CD4-positive, alpha-beta T cell (primary cell): ENCODE results near the gene CAPN10. TPM values are rescaled to one million over a fixed set of nuclear protein-coding genes. Genes with fewer than 3 reads are reported as not detected.

Experiments
- ATAC-seq: fragments of 200-7000 bp; cut with Tn5 transposase; one replicate; pipeline ENCODE4 v1.10.0; 2022; ENCODE audit warnings: mild to moderate bottlenecking; ENCODE audit not compliant: poor library complexity
- CTCF ChIA-PET: fragments of 350-600 bp; sonication (Branson Sonifier 250); formaldehyde crosslinking; loops from one replicate; lab custom pipeline; 2021; ENCODE audit warnings: antibody characterized with exemption, inconsistent platforms; lab: Charles Lee
- POLR2A ChIA-PET: fragments of 350-600 bp; sonication (Branson Sonifier 250); formaldehyde crosslinking; loops from one replicate; lab custom pipeline; 2021; ENCODE audit warnings: antibody characterized with exemption, inconsistent platforms; lab: Charles Lee
- DNase-seq, 14 experiments: peaks; one replicate each; pipeline ENCODE4 v3.0.0-alpha.2; 2013 to 2020; ENCODE audit warnings: mixed read lengths in 2 of 14
- H3K27ac ChIP-seq, 2 donors: one replicate each; pipeline versions ENCODE4 v1.5.1 to v1.7.0; 2013; ENCODE audit warnings: low read length in 2 of 2, low read depth in 1 of 2, mild to moderate bottlenecking in 1 of 2
- H3K27me3 ChIP-seq, 2 experiments: 1 replicate in 1 of 2; 2 replicates in 1 of 2; pipeline versions ENCODE4 v1.6.1 to v1.7.0; 2013; ENCODE audit warnings: low read length in 2 of 2, control low read depth in 1 of 2, mild to moderate bottlenecking in 1 of 2, moderate library complexity in 1 of 2; ENCODE audit not compliant: insufficient read depth in 2 of 2, control insufficient read depth in 1 of 2
- H3K36me3 ChIP-seq: one replicate; pipeline ENCODE4 v1.6.1; 2013; ENCODE audit warnings: low read length, control low read depth; ENCODE audit not compliant: insufficient read depth
- H3K4me1 ChIP-seq: one replicate; pipeline ENCODE4 v1.6.1; 2013; ENCODE audit warnings: low read length, control low read depth; ENCODE audit not compliant: insufficient read depth
- H3K4me3 ChIP-seq: one replicate; pipeline ENCODE4 v1.5.1; 2013; ENCODE audit warnings: mild to moderate bottlenecking, low read length, moderate library complexity
- H3K9me3 ChIP-seq, 2 experiments: 1 replicate in 1 of 2; 2 replicates in 1 of 2; pipeline versions ENCODE4 v1.6.1 to v1.7.0; 2013; ENCODE audit warnings: low read length in 2 of 2, mild to moderate bottlenecking in 2 of 2, control low read depth in 1 of 2, moderate library complexity in 1 of 2; ENCODE audit not compliant: control insufficient read depth in 1 of 2, insufficient read depth in 1 of 2
- H3K27ac Mint-ChIP-seq: one replicate; pipeline ENCODE4 v1.8.0; 2020; ENCODE audit warnings: mixed read lengths
- H3K27me3 Mint-ChIP-seq: one replicate; pipeline ENCODE4 v1.8.0; 2021; ENCODE audit warnings: mixed read lengths
- H3K36me3 Mint-ChIP-seq: one replicate; pipeline ENCODE4 v1.8.0; 2021; ENCODE audit warnings: low read depth, mixed read lengths
- H3K4me1 Mint-ChIP-seq: one replicate; pipeline ENCODE4 v1.8.0; 2021; ENCODE audit warnings: low read depth, mixed read lengths
- H3K4me3 Mint-ChIP-seq: one replicate; pipeline ENCODE4 v1.8.0; 2020; ENCODE audit warnings: mild to moderate bottlenecking, mixed read lengths
- H3K9me3 Mint-ChIP-seq: one replicate; pipeline ENCODE4 v1.8.0; 2020; ENCODE audit warnings: mixed read lengths
- intact Hi-C, 2 experiments: fragments of 100-400 bp; cut with DNase I in 1 of 2; cut with micrococcal nuclease in 1 of 2; formaldehyde crosslinking; loops; one replicate each; pipeline versions ENCODE4 v1.15.1 to v1.9.0; 2023 to 2025; cut with DNase I, micrococcal nuclease
- total RNA-seq, 174 experiments: library from RNA in 2 of 174; stranded (reverse) in 2 of 174; gene quantifications; one replicate each; pipeline ENCODE4 v1.2.3 and lab custom pipeline; 2021 to 2026
- TF ChIP-seq, protein P1 (sequence below): fragments of 200-600 bp; IDR thresholded peaks from one replicate; pipeline ENCODE4 v1.8.0; 2022; ENCODE audit warnings: antibody characterized with exemption, mild to moderate bottlenecking

The CAPN10 gene
- total RNA-seq, 2 experiments from 2014 or later, result 40.6 to 42.1 TPM

- peak overlapping the region; percentile 39 for H3K27ac Mint-ChIP-seq
- peaks cover 40% of the 10 kb centered on the region for H3K36me3 Mint-ChIP-seq
- peaks cover 63% of the 10 kb centered on the region for H3K4me1 ChIP-seq
- DNase-seq, result no peak
- H3K36me3 ChIP-seq, result peaks cover 19% of the 10 kb centered on the region
- H3K27ac ChIP-seq, result no peak overlapping the region
- H3K4me3 ChIP-seq, result no peak overlapping the region
- H3K4me3 Mint-ChIP-seq, result peak overlapping the region; percentile 9
- ChIA-PET POLR2A (interaction anchor here (1.0 kb wide), 2 partner anchors 15 to 17 kb away, joined by 4 read pairs; no protein-coding TSS in a partner anchor), CTCF (interaction anchor here (0.8 to 1.4 kb wide), 3 partner anchors 16 to 68 kb away, joined by 3 read pairs; no protein-coding TSS in a partner anchor)
- intact Hi-C loops, result loop anchor here in 1 of 2 experiments (10.0 kb wide), 3 partner anchors 253 to 1053 kb away; partner anchors contain the start of genes ATG4B, MTERF4 and THAP4
- no peaks in the 10 kb centered on the region for H3K27me3 Mint-ChIP-seq
- ATAC-seq, result no peak
- TF ChIP-seq, protein P1, sequence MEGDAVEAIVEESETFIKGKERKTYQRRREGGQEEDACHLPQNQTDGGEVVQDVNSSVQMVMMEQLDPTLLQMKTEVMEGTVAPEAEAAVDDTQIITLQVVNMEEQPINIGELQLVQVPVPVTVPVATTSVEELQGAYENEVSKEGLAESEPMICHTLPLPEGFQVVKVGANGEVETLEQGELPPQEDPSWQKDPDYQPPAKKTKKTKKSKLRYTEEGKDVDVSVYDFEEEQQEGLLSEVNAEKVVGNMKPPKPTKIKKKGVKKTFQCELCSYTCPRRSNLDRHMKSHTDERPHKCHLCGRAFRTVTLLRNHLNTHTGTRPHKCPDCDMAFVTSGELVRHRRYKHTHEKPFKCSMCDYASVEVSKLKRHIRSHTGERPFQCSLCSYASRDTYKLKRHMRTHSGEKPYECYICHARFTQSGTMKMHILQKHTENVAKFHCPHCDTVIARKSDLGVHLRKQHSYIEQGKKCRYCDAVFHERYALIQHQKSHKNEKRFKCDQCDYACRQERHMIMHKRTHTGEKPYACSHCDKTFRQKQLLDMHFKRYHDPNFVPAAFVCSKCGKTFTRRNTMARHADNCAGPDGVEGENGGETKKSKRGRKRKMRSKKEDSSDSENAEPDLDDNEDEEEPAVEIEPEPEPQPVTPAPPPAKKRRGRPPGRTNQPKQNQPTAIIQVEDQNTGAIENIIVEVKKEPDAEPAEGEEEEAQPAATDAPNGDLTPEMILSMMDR, result no peak
- H3K27me3 ChIP-seq, result no peaks in the 10 kb centered on the region
- peaks cover 45% of the 10 kb centered on the region for H3K4me1 Mint-ChIP-seq
- no peaks in the 10 kb centered on the region for H3K9me3 Mint-ChIP-seq
- H3K9me3 ChIP-seq, result no peaks in the 10 kb centered on the region
Measured at GRCh38 chr2:240581811-240582210, 4.7 kb upstream of the CAPN10 start.

- peak overlapping the region; percentile 39 for H3K27ac Mint-ChIP-seq
- peaks cover 45% of the 10 kb centered on the region for H3K36me3 Mint-ChIP-seq
- Histone ChIP-seq H3K36me3 (peaks cover 10% of the 10 kb centered on the region), H3K4me1 (peaks cover 63% of the 10 kb centered on the region), H3K27ac (no peak overlapping the region), H3K27me3 (no peaks in the 10 kb centered on the region), H3K4me3 (no peak overlapping the region), H3K9me3 (no peaks in the 10 kb centered on the region)
- intact Hi-C loops, result loop anchor here in 1 of 2 experiments (10.0 kb wide), 3 partner anchors 252 to 1052 kb away; partner anchors contain the start of genes ATG4B, MTERF4 and THAP4
- TF ChIP-seq, protein P1, result no peak
- peak overlapping the region; percentile 25 for H3K4me3 Mint-ChIP-seq
- ChIA-PET CTCF (interaction anchor here (1.2 kb wide), 1 partner anchor 26 kb away, joined by 3 read pairs; no protein-coding TSS in a partner anchor), POLR2A (no interaction called here)
- ATAC-seq (no peak), DNase-seq (no peak)
- H3K27me3 Mint-ChIP-seq, result no peaks in the 10 kb centered on the region
- no peaks in the 10 kb centered on the region for H3K9me3 Mint-ChIP-seq
- peaks cover 54% of the 10 kb centered on the region for H3K4me1 Mint-ChIP-seq
Measured at GRCh38 chr2:240582781-240583180, 3.8 kb upstream of the CAPN10 start.

DNA sequence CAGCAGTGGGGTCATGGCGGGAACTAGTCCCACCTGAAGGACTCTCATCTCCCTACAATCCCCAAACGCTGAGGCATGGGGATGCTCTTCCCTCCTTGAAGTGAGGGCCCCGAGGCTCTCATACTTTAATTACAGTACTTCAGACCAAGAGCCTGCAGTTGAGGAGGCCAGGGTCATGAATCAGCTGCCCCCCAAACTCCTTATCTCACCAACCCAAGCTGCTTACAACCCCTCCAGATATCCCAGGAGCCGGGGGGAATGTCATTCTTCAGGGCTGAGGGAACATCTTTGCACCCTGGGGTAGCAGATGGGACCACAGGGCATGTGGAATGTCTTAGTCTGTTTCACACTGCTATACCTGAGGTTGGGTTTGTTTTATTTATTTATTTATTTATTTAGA is 2.8 kb upstream of the CAPN10 start:
- H3K9me3 Mint-ChIP-seq, result no peaks in the 10 kb centered on the region
- H3K27ac Mint-ChIP-seq, result no peak overlapping the region
- no peak overlapping the region for H3K4me3 Mint-ChIP-seq
- peaks cover 63% of the 10 kb centered on the region for H3K4me1 ChIP-seq
- DNase-seq, result no peak
- H3K36me3 Mint-ChIP-seq, result peaks cover 48% of the 10 kb centered on the region
- H3K27me3 Mint-ChIP-seq, result no peaks in the 10 kb centered on the region
- intact Hi-C loops, result loop anchor here in 1 of 2 experiments (2.0 to 10.0 kb wide), 4 partner anchors 251 to 1051 kb away; partner anchors contain the start of genes ATG4B, MTERF4, STK25 and THAP4
- H3K27ac ChIP-seq, result no peak overlapping the region
- no peak for ATAC-seq
- ChIA-PET POLR2A (interaction anchor here (6.1 kb wide), 1 partner anchor 17 kb away, joined by 224 read pairs; the partner anchor contains the start of gene RNPEPL1), CTCF (no interaction called here)
- H3K36me3 ChIP-seq, result peaks cover 1% of the 10 kb centered on the region
- no peaks in the 10 kb centered on the region for H3K9me3 ChIP-seq
- H3K4me1 Mint-ChIP-seq, result peaks cover 62% of the 10 kb centered on the region
- TF ChIP-seq, protein P1, result no peak
- H3K27me3 ChIP-seq, result no peaks in the 10 kb centered on the region
- H3K4me3 ChIP-seq, result no peak overlapping the region
